HAP-1 (cell line): ENCODE data around the gene ENOX1.
"Not testable (repeated sequence)": the region's sequence is repeated elsewhere in the genome, so short reads cannot be mapped to it uniquely, and the experiment has no call there.

Experiments
- DNase-seq, 2 experiments: peaks; one replicate each; pipeline ENCODE4 v3.0.0-alpha.2; 2016 to 2020; ENCODE audit warnings: low spot score in 2 of 2
- H3K27me3 ChIP-seq: fragments of 250-450 bp; sonication (Bioruptor Pico); 2 replicates; pipeline ENCODE4 v1.5.1; 2020; ENCODE audit warnings: low read depth, mild to moderate bottlenecking, moderate library complexity
- H3K36me3 ChIP-seq: fragments of 250-450 bp; sonication (Bioruptor Pico); replicated peaks from 2 replicates; pipeline ENCODE4 v1.5.1; 2020; ENCODE audit warnings: mild to moderate bottlenecking
- H3K4me1 ChIP-seq: fragments of 250-450 bp; sonication (Bioruptor Pico); 2 replicates; pipeline ENCODE4 v1.5.1; 2020; ENCODE audit warnings: mild to moderate bottlenecking
- H3K4me3 ChIP-seq: fragments of 250-450 bp; sonication (Bioruptor Pico); 2 replicates; pipeline ENCODE4 v1.5.1; 2020; ENCODE audit warnings: mild to moderate bottlenecking, moderate library complexity
- H3K9me3 ChIP-seq: fragments of 250-450 bp; sonication (Bioruptor Pico); 2 replicates; pipeline ENCODE4 v1.5.1; 2020; ENCODE audit warnings: mild to moderate bottlenecking, moderate library complexity
- in situ Hi-C: fragments of 300-500 bp; cut with MboI; formaldehyde crosslinking; loops from 3 replicates; pipeline ENCODE4 v1.14.3; 2020; ENCODE audit warnings: low sequenced_read_pairs, inconsistent platforms, mixed read lengths

ENOX1 gene

DNA sequence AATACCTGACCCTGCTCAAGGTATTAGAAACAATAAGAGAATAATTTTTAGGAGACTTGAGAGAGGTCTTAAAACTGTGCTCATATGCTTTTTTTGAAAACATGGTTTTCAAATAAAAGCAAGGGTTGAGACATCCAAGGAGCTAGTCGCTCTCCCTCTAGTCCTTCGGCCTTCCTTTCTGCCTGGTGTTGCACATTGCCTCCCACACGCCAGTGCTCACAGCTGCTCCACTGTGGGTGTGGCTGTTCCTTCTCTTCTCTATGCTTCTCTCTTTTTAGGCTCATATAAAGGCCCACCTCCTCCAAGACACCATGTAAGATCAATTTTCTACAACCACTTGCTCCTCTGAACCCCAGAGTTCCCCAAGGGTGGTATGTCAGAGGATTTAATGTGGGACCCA, 352.6 kb downstream of the ENOX1 start:
- no peak for DNase-seq
- H3K4me1 ChIP-seq = no peaks in the 10 kb centered on the region
- no peaks in the 10 kb centered on the region for H3K9me3 ChIP-seq
- in situ Hi-C loops = no loop called here
- no peak overlapping the region for H3K4me3 ChIP-seq
- no peaks in the 10 kb centered on the region for H3K36me3 ChIP-seq
- H3K27me3 ChIP-seq = no peaks in the 10 kb centered on the region

GRCh38 chr13:43433691-43434141, 353.1 kb downstream of the ENOX1 start:
- in situ Hi-C loops = no loop called here
- DNase-seq = no peak
- no peaks in the 10 kb centered on the region for H3K9me3 ChIP-seq
- no peaks in the 10 kb centered on the region for H3K4me1 ChIP-seq
- no peaks in the 10 kb centered on the region for H3K36me3 ChIP-seq
- no peaks in the 10 kb centered on the region for H3K27me3 ChIP-seq
- H3K4me3 ChIP-seq = no peak overlapping the region

DNA sequence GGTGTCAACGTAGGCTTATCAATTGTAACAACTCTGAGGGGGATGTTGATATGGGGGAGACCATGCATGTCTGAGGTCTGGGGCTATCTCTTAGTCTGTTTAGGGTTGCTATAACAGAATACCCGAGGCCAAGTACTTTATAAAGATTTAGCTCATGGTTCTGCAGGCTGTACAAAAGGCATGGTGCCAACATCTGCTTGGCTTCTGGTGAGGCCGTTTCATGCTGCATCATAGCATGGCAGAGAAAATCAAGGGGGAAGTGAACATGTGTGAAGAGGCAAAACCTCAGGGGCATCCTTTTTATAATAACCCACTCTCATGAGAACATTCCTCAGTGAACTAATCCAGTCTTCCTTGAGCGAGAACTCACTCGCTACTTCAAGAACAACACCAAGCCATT, 353.8 kb downstream of the ENOX1 start:
- no peak overlapping the region for H3K4me3 ChIP-seq
- no peaks in the 10 kb centered on the region for H3K36me3 ChIP-seq
- DNase-seq = no peak
- in situ Hi-C loops = no loop called here
- no peaks in the 10 kb centered on the region for H3K27me3 ChIP-seq
- no peaks in the 10 kb centered on the region for H3K4me1 ChIP-seq
- no peaks in the 10 kb centered on the region for H3K9me3 ChIP-seq

DNA sequence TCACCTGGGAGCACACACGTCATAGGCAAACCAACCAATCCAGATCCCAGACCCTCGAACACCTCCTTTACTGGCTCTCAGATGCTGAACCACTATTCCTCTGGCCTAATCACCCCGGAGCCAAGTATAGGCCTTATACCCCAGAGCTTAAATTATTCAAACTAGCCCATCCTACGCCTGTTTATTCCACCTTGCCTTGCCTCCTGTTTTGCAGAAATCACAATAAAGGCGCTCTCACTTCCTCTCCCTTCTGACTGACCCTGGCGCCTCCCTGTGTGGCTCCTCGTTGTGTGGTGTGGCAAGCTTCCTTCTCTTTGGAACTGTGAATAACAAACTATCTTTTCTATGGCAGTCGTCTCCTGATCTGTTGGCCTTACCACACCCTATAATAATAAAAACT, 354.9 kb downstream of the ENOX1 start:
- Histone ChIP-seq H3K4me1 (no peaks in the 10 kb centered on the region), H3K4me3 (no peak overlapping the region), H3K27me3 (no peaks in the 10 kb centered on the region), H3K9me3 (no peaks in the 10 kb centered on the region), H3K36me3 (no peaks in the 10 kb centered on the region)
- in situ Hi-C loops = no loop called here
- DNase-seq = no peak

DNA sequence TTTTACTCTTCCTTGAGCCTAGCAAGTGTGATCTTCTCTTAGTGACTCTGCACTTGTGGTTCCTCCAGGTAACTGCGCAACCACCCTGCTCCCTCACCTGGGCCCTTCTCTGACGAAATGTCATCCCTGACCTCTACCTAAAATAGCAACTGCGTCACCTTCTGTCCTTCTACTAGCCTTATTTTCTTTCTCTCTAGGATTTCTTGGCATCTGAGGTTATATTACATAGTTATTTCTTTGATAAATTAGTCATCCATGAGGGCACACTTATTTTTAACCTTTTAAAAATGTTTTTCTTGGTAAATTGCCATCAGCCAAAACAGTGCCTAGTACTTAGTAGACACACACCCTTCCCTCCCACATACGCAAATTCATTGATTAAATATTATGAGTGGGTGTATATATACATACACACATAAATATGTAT, 355.5 kb downstream of the ENOX1 start:
- DNase-seq = no peak
- H3K36me3 ChIP-seq = no peaks in the 10 kb centered on the region
- no peaks in the 10 kb centered on the region for H3K9me3 ChIP-seq
- no peak overlapping the region for H3K4me3 ChIP-seq
- no peaks in the 10 kb centered on the region for H3K27me3 ChIP-seq
- H3K4me1 ChIP-seq = no peaks in the 10 kb centered on the region
- in situ Hi-C loops = no loop called here

DNA sequence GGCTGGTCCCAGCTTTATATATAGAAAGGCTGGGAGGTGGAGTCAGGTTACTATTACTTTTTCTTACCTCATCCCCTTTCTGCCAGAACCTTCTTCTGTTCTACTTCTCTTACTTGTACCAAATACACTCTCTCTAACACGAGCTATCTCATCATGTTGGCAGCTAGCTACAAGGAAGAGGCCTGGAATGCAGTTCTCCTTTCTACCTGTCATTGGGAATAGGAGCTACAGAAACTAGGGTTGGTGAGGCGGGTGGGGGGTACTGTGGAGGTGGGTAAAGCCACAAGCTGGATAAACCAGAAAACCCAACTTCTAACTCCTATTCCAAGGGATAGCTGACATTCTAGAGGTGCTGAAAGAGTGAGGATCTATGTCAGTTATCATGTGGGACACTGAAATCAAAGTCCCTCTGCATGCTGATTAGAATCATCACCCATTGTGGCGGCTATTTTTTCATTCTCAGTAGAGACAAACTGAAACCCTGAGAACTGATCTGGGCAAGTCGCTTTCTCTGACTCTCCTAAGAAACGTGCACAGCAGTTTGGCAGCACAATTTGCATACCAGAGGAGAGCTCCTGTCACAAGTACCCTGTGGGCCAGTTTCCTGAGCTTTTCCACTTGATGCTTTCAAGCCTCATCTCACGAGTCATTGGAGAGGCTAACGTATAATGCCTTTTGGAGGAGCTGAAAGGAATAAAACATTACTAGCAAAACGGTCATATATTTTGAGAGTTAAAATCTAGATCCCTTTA, 358.1 kb downstream of the ENOX1 start:
- Histone ChIP-seq H3K36me3 (no peaks in the 10 kb centered on the region), H3K9me3 (no peaks in the 10 kb centered on the region), H3K4me3 (no peak overlapping the region), H3K27me3 (no peaks in the 10 kb centered on the region), H3K4me1 (peaks cover 20% of the 10 kb centered on the region)
- in situ Hi-C loops = no loop called here
- no peak for DNase-seq

DNA sequence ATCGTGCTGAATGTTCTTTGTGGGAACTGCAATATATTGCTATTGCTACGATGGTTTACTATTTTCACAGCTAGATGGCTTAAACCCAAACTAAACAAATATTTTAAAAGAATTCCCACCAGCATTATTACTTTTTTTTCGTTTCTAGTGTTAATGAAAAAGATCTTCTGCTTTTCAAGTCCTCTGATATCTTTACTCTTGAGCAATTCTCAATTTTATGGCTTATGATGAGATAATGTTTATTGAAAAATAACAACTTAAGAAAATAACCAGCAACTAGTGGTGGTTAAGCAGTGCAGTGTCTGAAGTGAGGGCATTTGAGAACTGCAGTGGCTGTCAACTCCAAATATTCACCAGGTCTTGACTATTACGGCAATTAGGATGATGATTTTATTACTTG, 360.4 kb downstream of the ENOX1 start:
- Histone ChIP-seq H3K36me3 (no peaks in the 10 kb centered on the region), H3K4me3 (no peak overlapping the region), H3K4me1 (peaks cover 38% of the 10 kb centered on the region), H3K27me3 (no peaks in the 10 kb centered on the region), H3K9me3 (no peaks in the 10 kb centered on the region)
- in situ Hi-C loops = no loop called here
- DNase-seq = no peak

GRCh38 chr13:43425234-43425633, 361.5 kb downstream of the ENOX1 start:
- Histone ChIP-seq H3K27me3 (no peaks in the 10 kb centered on the region), H3K4me3 (no peak overlapping the region), H3K4me1 (peaks cover 38% of the 10 kb centered on the region), H3K9me3 (no peaks in the 10 kb centered on the region), H3K36me3 (no peaks in the 10 kb centered on the region)
- DNase-seq = peak; percentile 42 to 85
- in situ Hi-C loops = no loop called here

GRCh38 chr13:43424412-43424811, 362.4 kb downstream of the ENOX1 start:
- H3K4me3 ChIP-seq = no peak overlapping the region
- no peak for DNase-seq
- H3K4me1 ChIP-seq = peaks cover 38% of the 10 kb centered on the region
- H3K9me3 ChIP-seq = no peaks in the 10 kb centered on the region
- H3K36me3 ChIP-seq = no peaks in the 10 kb centered on the region
- in situ Hi-C loops = no loop called here
- no peaks in the 10 kb centered on the region for H3K27me3 ChIP-seq

DNA sequence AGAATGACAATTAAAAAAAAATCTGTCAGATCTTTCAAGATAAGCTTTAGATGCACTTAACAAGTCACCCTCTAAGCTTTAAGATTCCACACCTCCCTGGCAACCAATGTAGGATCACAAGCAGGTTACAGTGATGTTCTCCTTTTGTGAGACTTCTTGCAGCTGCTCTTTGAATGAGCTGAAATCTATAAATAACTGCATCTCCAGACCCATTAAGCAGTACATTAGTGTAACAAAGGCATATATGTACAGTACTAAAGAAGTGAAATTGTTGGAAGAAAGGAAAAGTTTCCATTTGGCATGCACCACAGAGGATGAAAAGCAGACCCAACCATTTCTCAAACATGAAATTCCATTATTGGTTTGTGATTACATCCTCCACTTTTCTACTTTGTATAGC, 364.7 kb downstream of the ENOX1 start:
- H3K4me3 ChIP-seq = no peak overlapping the region
- no peaks in the 10 kb centered on the region for H3K9me3 ChIP-seq
- no peaks in the 10 kb centered on the region for H3K27me3 ChIP-seq
- DNase-seq = peak; percentile 71 to 97
- in situ Hi-C loops = no loop called here
- H3K4me1 ChIP-seq = peaks cover 38% of the 10 kb centered on the region
- H3K36me3 ChIP-seq = no peaks in the 10 kb centered on the region

DNA sequence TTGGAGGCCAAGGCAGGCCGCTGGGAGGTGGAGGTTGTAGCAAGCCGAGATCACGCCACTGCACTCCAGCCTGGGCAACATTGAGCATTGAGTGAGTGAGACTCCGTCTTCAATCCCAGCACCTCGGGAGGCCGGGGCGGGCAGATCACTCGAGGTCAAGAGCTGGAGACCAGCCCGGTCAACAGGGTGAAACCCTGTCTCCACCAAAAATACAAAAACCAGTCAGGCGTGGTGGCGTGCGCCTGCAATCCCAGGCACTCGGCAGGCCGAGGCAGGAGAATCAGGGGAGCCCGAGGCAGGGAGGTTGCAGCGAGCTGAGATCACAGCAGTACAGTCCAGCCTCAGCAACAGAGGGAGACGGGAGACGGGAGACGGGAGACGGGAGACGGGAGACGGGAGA, 369.9 kb downstream of the ENOX1 start:
- H3K27me3 ChIP-seq, H3K4me3 ChIP-seq, in situ Hi-C loops, H3K36me3 ChIP-seq, DNase-seq, H3K9me3 ChIP-seq, H3K4me1 ChIP-seq: not testable (repeated sequence)

GRCh38 chr13:43416408-43416807, 370.4 kb downstream of the ENOX1 start:
- H3K27me3 ChIP-seq, H3K9me3 ChIP-seq, H3K4me1 ChIP-seq, H3K36me3 ChIP-seq, in situ Hi-C loops, DNase-seq, H3K4me3 ChIP-seq: not testable (repeated sequence)

- H3K36me3 ChIP-seq, H3K9me3 ChIP-seq, H3K4me1 ChIP-seq, DNase-seq, H3K4me3 ChIP-seq, in situ Hi-C loops, H3K27me3 ChIP-seq: not testable (repeated sequence)
These were observed 370.8 kb downstream of the ENOX1 start for GRCh38 chr13:43415903-43416391.

DNA sequence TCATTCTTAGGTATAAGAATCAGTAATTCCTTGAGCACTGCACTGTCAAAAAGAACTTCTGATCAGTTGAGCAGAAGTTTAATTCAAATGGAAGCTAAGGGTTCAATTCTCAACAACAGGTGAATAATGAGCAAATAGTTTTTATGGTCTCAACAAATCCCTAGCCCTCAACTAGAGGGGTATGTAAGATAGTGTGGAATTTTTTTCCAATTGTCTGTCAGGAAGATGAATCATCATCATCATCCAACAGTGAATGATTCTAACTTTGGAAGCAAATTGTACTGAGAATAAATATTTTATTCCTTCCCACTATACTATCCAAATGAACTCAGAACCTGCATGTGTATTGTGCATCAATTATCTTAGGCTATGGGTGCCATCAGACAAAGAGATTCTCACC, 372.7 kb downstream of the ENOX1 start:
- in situ Hi-C loops = no loop called here
- H3K9me3 ChIP-seq = no peaks in the 10 kb centered on the region
- DNase-seq = no peak
- no peak overlapping the region for H3K4me3 ChIP-seq
- H3K27me3 ChIP-seq = no peaks in the 10 kb centered on the region
- no peaks in the 10 kb centered on the region for H3K36me3 ChIP-seq
- no peaks in the 10 kb centered on the region; the same call in 1 of the 2 replicates for H3K4me1 ChIP-seq

GRCh38 chr13:43411741-43412140, 375.0 kb downstream of the ENOX1 start:
- Histone ChIP-seq H3K4me3 (no peak overlapping the region), H3K4me1 (peaks cover 6% of the 10 kb centered on the region), H3K36me3 (no peaks in the 10 kb centered on the region), H3K27me3 (no peaks in the 10 kb centered on the region), H3K9me3 (no peaks in the 10 kb centered on the region)
- in situ Hi-C loops = no loop called here
- DNase-seq = no peak
